ENCODE results near the gene GATA1. TPM values are rescaled to one million over a fixed set of nuclear protein-coding genes. Genes with fewer than 3 reads are reported as not detected.

The GATA1 gene
- total and polyA plus RNA-seq, 4 donors, result 0.57 TPM; not detected in 3

GRCh38 chrX:48752498-48752897 lies 33.9 kb upstream of the GATA1 start:
- intact Hi-C loops (cut with DNase I), result no loop called here
- no peak overlapping the region for H3K4me3 ChIP-seq (ENCODE audit: low read length in 2 of 2)
- WGBS, 2 donors, result 69 to 82% methylated on average over 7 of the region's 7 CpGs
- no peak for ATAC-seq (ENCODE audit: low FRiP score)
- H3K4me1 ChIP-seq (ENCODE audit: control insufficient read depth in 1 of 2, insufficient read depth in 2 of 2, low read length in 2 of 2), result no peaks in the 10 kb centered on the region
- H3K27ac ChIP-seq (ENCODE audit: low read depth in 1 of 2, low read length in 2 of 2), result no peak overlapping the region
- H3K27me3 ChIP-seq (ENCODE audit: control insufficient read depth in 1 of 2, insufficient read depth in 2 of 2, low read length in 1 of 2), result no peaks in the 10 kb centered on the region
- no peaks in the 10 kb centered on the region for H3K36me3 ChIP-seq (ENCODE audit: control insufficient read depth in 1 of 2, insufficient read depth in 2 of 2, low read length in 1 of 2)
- no peak for DNase-seq
- no peaks in the 10 kb centered on the region for H3K9me3 ChIP-seq (ENCODE audit: control insufficient read depth, low read length)

GRCh38 chrX:48753708-48754228 lies 32.6 kb upstream of the GATA1 start:
- Histone ChIP-seq H3K4me3 (ENCODE audit: low read length in 2 of 2) (no peak overlapping the region), H3K27me3 (ENCODE audit: control insufficient read depth in 1 of 2, insufficient read depth in 2 of 2, low read length in 1 of 2) (no peaks in the 10 kb centered on the region), H3K27ac (ENCODE audit: low read depth in 1 of 2, low read length in 2 of 2) (no peak overlapping the region), H3K36me3 (ENCODE audit: control insufficient read depth in 1 of 2, insufficient read depth in 2 of 2, low read length in 1 of 2) (no peaks in the 10 kb centered on the region), H3K9me3 (ENCODE audit: control insufficient read depth, low read length) (no peaks in the 10 kb centered on the region), H3K4me1 (ENCODE audit: control insufficient read depth in 1 of 2, insufficient read depth in 2 of 2, low read length in 2 of 2) (no peaks in the 10 kb centered on the region)
- no peak for DNase-seq
- intact Hi-C loops (cut with DNase I), result no loop called here
- WGBS, 2 donors, result 67 to 72% methylated on average over 8 of the region's 8 CpGs
- no peak for ATAC-seq (ENCODE audit: low FRiP score)

GRCh38 chrX:48754238-48754637 lies 32.2 kb upstream of the GATA1 start:
- H3K4me1 ChIP-seq (ENCODE audit: control insufficient read depth in 1 of 2, insufficient read depth in 2 of 2, low read length in 2 of 2), result no peaks in the 10 kb centered on the region
- no peaks in the 10 kb centered on the region for H3K9me3 ChIP-seq (ENCODE audit: control insufficient read depth, low read length)
- 60 to 63% methylated on average over 8 of the region's 8 CpGs for WGBS, 2 donors
- no peak for ATAC-seq (ENCODE audit: low FRiP score)
- H3K36me3 ChIP-seq (ENCODE audit: control insufficient read depth in 1 of 2, insufficient read depth in 2 of 2, low read length in 1 of 2), result no peaks in the 10 kb centered on the region
- intact Hi-C loops (cut with DNase I), result no loop called here
- no peaks in the 10 kb centered on the region for H3K27me3 ChIP-seq (ENCODE audit: control insufficient read depth in 1 of 2, insufficient read depth in 2 of 2, low read length in 1 of 2)
- H3K27ac ChIP-seq (ENCODE audit: low read depth in 1 of 2, low read length in 2 of 2), result no peak overlapping the region
- no peak for DNase-seq
- no peak overlapping the region for H3K4me3 ChIP-seq (ENCODE audit: low read length in 2 of 2)

GRCh38 chrX:48761674-48762471 lies 24.5 kb upstream of the GATA1 start, which contains the start of gene GLOD5:
Gene GLOD5 (plus strand): TSS chrX:48761747. CDS start chrX:48761791, 44 bp downstream.
- WGBS, 2 donors, result 47 to 53% methylated on average over 11 to 12 of the region's 12 CpGs
- intact Hi-C loops (cut with DNase I), result no loop called here
- ATAC-seq (ENCODE audit: low FRiP score) (no peak), DNase-seq (no peak)
- Histone ChIP-seq H3K4me1 (ENCODE audit: control insufficient read depth in 1 of 2, insufficient read depth in 2 of 2, low read length in 2 of 2) (no peaks in the 10 kb centered on the region), H3K36me3 (ENCODE audit: control insufficient read depth in 1 of 2, insufficient read depth in 2 of 2, low read length in 1 of 2) (no peaks in the 10 kb centered on the region), H3K27me3 (ENCODE audit: control insufficient read depth in 1 of 2, insufficient read depth in 2 of 2, low read length in 1 of 2) (no peaks in the 10 kb centered on the region), H3K9me3 (ENCODE audit: control insufficient read depth, low read length) (no peaks in the 10 kb centered on the region), H3K4me3 (ENCODE audit: low read length in 2 of 2) (no peak within 1 kb of the TSS), H3K27ac (ENCODE audit: low read depth in 1 of 2, low read length in 2 of 2) (no peak within 1 kb of the TSS)

- Histone ChIP-seq H3K36me3 (ENCODE audit: control insufficient read depth in 1 of 2, insufficient read depth in 2 of 2, low read length in 1 of 2) (no peaks in the 10 kb centered on the region), H3K9me3 (ENCODE audit: control insufficient read depth, low read length) (no peaks in the 10 kb centered on the region), H3K27me3 (ENCODE audit: control insufficient read depth in 1 of 2, insufficient read depth in 2 of 2, low read length in 1 of 2) (no peaks in the 10 kb centered on the region), H3K4me1 (ENCODE audit: control insufficient read depth in 1 of 2, insufficient read depth in 2 of 2, low read length in 2 of 2) (no peaks in the 10 kb centered on the region), H3K4me3 (ENCODE audit: low read length in 2 of 2) (no peak overlapping the region), H3K27ac (ENCODE audit: low read depth in 1 of 2, low read length in 2 of 2) (no peak overlapping the region)
- no peak for ATAC-seq (ENCODE audit: low FRiP score)
- DNase-seq, result no peak
- intact Hi-C loops (cut with DNase I), result no loop called here
- 77 to 81% methylated on average over 6 of the region's 6 CpGs for WGBS, 2 donors
These were observed 17.2 kb upstream of the GATA1 start for GRCh38 chrX:48769230-48769629.

- Histone ChIP-seq H3K27me3 (ENCODE audit: control insufficient read depth in 1 of 2, insufficient read depth in 2 of 2, low read length in 1 of 2) (no peaks in the 10 kb centered on the region), H3K4me3 (ENCODE audit: low read length in 2 of 2) (no peak overlapping the region), H3K27ac (ENCODE audit: low read depth in 1 of 2, low read length in 2 of 2) (no peak overlapping the region), H3K4me1 (ENCODE audit: control insufficient read depth in 1 of 2, insufficient read depth in 2 of 2, low read length in 2 of 2) (no peaks in the 10 kb centered on the region), H3K9me3 (ENCODE audit: control insufficient read depth, low read length) (no peaks in the 10 kb centered on the region), H3K36me3 (ENCODE audit: control insufficient read depth in 1 of 2, insufficient read depth in 2 of 2, low read length in 1 of 2) (no peaks in the 10 kb centered on the region)
- WGBS, 2 donors, result 72 to 78% methylated on average over 6 of the region's 6 CpGs
- intact Hi-C loops (cut with DNase I), result no loop called here
- DNase-seq (no peak), ATAC-seq (ENCODE audit: low FRiP score) (no peak)
These were observed 16.1 kb upstream of the GATA1 start for GRCh38 chrX:48770296-48770695.

GRCh38 chrX:48772602-48773001 lies 13.8 kb upstream of the GATA1 start:
- no peaks in the 10 kb centered on the region for H3K36me3 ChIP-seq (ENCODE audit: control insufficient read depth in 1 of 2, insufficient read depth in 2 of 2, low read length in 1 of 2)
- no peak overlapping the region for H3K27ac ChIP-seq (ENCODE audit: low read depth in 1 of 2, low read length in 2 of 2)
- intact Hi-C loops (cut with DNase I), result no loop called here
- H3K9me3 ChIP-seq (ENCODE audit: control insufficient read depth, low read length), result no peaks in the 10 kb centered on the region
- 83 to 87% methylated on average over 6 of the region's 6 CpGs for WGBS, 2 donors
- no peak overlapping the region for H3K4me3 ChIP-seq (ENCODE audit: low read length in 2 of 2)
- ATAC-seq (ENCODE audit: low FRiP score), result no peak
- H3K4me1 ChIP-seq (ENCODE audit: control insufficient read depth in 1 of 2, insufficient read depth in 2 of 2, low read length in 2 of 2), result no peaks in the 10 kb centered on the region
- DNase-seq, result no peak
- no peaks in the 10 kb centered on the region for H3K27me3 ChIP-seq (ENCODE audit: control insufficient read depth in 1 of 2, insufficient read depth in 2 of 2, low read length in 1 of 2)

- Histone ChIP-seq H3K27ac (ENCODE audit: low read depth in 1 of 2, low read length in 2 of 2) (no peak overlapping the region), H3K36me3 (ENCODE audit: control insufficient read depth in 1 of 2, insufficient read depth in 2 of 2, low read length in 1 of 2) (no peaks in the 10 kb centered on the region), H3K9me3 (ENCODE audit: control insufficient read depth, low read length) (no peaks in the 10 kb centered on the region), H3K4me3 (ENCODE audit: low read length in 2 of 2) (no peak overlapping the region), H3K27me3 (ENCODE audit: control insufficient read depth in 1 of 2, insufficient read depth in 2 of 2, low read length in 1 of 2) (no peaks in the 10 kb centered on the region), H3K4me1 (ENCODE audit: control insufficient read depth in 1 of 2, insufficient read depth in 2 of 2, low read length in 2 of 2) (no peaks in the 10 kb centered on the region)
- intact Hi-C loops (cut with DNase I), result no loop called here
- no peak for ATAC-seq (ENCODE audit: low FRiP score)
- WGBS, 2 donors, result 61 to 63% methylated on average over 13 of the region's 13 CpGs
- DNase-seq, result no peak
These were observed 9.5 kb upstream of the GATA1 start for GRCh38 chrX:48776818-48777439.

- Histone ChIP-seq H3K27me3 (ENCODE audit: control insufficient read depth in 1 of 2, insufficient read depth in 2 of 2, low read length in 1 of 2) (no peaks in the 10 kb centered on the region), H3K36me3 (ENCODE audit: control insufficient read depth in 1 of 2, insufficient read depth in 2 of 2, low read length in 1 of 2) (no peaks in the 10 kb centered on the region), H3K27ac (ENCODE audit: low read depth in 1 of 2, low read length in 2 of 2) (no peak overlapping the region), H3K9me3 (ENCODE audit: control insufficient read depth, low read length) (no peaks in the 10 kb centered on the region), H3K4me1 (ENCODE audit: control insufficient read depth in 1 of 2, insufficient read depth in 2 of 2, low read length in 2 of 2) (no peaks in the 10 kb centered on the region), H3K4me3 (ENCODE audit: low read length in 2 of 2) (no peak overlapping the region)
- WGBS, 2 donors, result 77 to 79% methylated on average over 7 of the region's 7 CpGs
- intact Hi-C loops (cut with DNase I), result no loop called here
- DNase-seq, result no peak
- no peak for ATAC-seq (ENCODE audit: low FRiP score)
These were observed 7.0 kb upstream of the GATA1 start for GRCh38 chrX:48779399-48779798.

Data from aorta (tissue), 5 donors.